NCI-H187 treated with DMSO at 0.1 percent for 48 hours (cell line): Measurements from ENCODE around the gene CDKN2B-AS1.

Source experiments
- DNase-seq: peaks from one replicate; lab custom pipeline; 2025; lab: John Stamatoyannopoulos, UW

The CDKN2B-AS1 gene

DNA sequence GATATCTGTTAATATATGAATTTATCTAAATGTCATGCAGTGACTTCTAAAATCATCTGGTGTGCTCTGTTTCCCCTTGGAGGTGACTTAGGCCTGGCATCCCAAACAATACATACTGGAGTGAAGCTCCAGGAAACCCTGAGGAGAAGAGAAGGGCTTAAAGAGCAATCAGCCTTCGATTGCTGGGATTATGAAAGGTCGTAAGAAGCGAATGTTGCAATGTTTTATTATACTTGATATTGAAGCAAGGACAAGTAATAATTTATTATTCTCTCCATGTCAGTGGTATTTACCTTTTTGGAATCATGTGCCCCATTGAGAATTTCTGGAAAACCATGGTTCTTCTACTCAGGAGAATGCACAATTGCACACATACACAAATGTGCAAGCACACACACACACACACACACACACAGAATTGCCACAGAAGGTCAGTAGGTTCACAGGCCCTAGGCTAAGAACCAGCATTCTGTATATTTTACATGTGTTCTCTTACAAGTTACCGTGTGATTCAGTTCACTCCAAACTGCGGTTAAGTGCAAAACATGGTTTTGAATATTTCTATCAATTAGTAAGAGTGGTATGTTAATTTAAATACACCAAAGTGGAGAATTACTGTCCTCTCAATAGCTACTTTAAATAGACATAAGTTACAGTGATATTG lies 93.6 kb downstream of the CDKN2B-AS1 start:
- DNase-seq: no peak

DNA sequence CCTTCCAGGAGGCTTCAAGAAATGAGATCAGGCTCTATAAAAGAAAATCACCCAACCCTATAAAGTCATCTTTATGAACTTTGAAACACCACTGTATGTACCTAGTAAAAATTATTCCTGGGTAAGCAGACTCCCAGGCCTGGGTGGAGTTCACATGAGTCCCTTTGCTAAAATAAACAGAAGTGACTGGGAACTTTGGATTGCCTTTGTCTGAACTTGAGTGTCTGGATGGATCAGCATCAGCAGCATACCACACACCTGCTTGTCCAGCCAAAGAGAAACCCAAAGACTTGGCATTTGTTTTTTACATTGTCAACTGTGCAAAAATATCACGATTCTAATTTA lies 94.1 kb downstream of the CDKN2B-AS1 start:
- no peak for DNase-seq

DNA sequence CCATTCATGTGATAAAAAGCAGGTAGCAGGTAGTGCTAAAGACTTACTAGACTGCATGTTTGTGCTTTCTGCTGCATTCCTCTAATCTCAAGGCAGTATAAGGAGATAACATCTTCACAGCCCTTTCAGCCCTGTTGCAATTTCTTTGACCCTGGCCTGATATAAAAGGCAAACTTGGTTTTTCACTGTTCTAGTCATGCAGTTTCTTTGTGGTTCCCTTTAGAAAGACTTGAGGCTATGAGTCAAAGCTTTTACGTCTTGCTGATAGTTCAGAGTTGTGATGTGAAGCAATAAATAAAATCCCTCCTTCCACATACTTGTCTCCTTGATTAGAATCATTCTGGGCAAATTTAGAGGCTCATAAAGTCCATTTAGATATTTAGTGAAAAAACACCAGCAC lies 103.1 kb downstream of the CDKN2B-AS1 start:
- no peak for DNase-seq

DNA sequence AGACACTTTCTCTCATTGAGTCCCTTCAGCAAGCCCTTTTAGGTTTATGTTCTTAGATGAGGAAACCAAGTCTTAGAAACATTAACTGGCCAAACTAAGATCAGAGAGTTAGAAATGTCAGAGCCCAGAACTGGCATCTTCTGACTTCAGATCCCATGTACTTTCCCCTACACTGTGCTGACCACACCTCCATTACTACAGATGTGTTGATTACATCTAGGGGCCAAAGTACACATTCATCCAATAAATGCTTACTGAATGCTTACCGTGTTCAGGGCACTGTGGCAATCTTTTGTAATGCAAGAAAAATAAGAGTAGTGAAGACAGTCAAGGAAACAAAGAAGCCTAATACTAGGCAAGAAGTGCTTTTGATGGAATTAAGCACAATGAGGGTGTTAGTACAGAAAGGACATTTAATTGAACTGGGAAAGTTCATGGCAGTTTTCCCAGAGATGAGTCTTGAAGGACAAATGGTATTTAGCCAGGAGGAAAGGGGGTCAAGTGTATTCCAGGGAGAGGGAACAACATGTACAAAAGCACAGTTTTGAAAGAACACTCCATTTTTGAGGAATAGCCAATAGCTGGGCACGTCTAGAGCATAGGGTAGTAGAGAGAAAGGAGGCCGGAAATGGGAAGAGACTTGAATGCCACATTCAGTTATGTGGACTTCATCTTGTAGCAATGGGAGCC lies 104.2 kb downstream of the CDKN2B-AS1 start:
- DNase-seq: no peak

DNA sequence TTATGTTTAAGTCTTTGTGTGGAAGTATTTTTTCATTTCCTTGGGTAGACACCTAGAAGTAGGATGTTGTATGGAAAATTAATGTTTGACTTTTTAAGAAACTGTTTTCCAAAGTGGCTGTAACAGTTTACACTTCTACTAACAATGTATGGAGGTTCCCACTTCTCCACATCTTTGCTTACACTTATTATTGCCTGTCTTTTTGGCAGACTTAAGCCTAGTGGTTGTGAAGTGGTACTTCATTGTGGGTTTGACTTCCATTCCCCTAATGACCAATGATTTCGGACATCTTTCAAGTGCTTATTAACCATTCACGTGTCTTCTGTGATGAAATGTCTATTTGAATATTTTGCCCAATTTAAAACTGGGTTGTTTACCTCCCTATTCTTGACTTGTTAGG lies 106.0 kb downstream of the CDKN2B-AS1 start:
- no peak for DNase-seq

DNA sequence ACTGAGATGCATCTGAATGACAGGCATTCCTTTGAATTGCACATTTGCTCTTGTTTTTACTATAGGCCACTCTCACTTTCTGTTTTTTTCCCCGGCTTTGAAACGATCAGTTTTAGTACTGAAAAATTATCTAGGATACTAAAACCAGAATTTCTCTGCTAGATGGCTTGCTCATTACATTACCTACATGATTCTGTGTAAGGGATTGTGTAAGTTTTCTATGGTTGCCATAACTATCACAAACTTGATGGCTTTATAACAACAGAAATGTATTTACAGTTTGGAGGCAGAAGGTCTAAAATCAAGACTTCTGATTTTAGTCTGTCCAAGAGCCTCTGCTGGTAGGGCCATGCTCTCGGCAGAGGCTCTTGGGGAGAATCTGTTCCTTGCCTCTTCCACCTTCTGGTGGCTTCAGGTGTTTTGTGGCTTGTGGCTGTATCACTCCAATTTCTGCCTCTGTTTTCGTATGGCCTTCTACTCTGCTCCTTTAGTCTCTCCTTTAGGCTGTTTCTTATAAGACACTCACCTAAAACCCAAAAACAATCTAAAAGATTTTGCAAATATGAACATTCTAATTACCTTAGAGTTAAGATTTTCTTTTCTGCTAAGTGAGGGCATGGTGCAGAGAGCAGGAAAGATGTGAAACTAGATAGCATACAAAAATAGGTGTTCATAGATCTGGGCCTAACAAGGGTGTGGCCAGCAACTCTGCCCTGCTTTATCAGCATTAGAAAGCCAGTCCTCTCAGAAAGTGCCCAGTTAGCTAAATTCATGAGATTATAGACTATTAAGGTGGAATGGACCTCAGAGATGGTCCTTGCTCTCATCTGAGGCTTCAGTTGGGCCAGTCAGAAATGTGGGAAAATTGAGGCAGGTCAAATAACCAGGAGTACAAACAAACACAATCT lies 107.8 kb downstream of the CDKN2B-AS1 start:
- DNase-seq: no peak

DNA sequence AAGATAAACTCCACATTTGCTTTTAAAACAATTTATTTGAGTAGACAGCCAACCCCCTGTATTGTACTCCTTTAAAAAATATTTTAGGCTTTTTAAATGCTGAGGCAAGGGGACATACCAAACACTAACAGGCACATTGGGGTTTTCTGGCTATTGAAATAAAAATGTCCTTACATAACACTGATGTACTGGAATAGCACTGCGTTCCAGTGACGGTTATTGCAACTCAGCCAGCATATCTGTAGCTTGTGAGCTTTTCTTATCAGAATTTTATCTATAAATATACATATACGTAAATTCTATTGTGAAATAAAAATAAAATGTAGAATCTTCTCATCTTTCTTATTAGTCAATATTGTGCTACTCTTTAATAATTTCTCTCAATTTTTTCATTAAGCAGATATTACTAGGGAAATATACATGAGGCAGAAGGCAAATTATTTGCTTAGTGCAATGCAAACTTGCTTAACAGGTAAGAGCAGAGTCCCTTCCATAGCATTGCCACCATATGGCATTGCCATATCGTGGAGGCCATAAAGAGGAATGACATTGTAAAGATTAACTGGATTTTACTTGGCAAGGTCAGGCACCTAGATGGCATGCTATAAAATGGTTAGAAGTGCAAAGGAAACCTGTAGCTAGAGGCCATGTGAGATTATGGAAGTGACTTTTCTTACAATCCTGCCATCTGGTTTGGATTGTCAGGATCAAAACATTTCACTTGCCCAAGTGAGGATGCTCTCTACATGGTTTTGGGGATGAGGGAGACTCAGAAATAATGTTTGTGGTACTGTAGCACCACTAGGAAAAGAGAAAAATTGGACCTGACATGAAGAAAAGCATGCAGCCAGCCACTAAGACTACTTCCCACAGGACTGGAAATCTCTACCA lies 109.3 kb downstream of the CDKN2B-AS1 start:
- DNase-seq: no peak

DNA sequence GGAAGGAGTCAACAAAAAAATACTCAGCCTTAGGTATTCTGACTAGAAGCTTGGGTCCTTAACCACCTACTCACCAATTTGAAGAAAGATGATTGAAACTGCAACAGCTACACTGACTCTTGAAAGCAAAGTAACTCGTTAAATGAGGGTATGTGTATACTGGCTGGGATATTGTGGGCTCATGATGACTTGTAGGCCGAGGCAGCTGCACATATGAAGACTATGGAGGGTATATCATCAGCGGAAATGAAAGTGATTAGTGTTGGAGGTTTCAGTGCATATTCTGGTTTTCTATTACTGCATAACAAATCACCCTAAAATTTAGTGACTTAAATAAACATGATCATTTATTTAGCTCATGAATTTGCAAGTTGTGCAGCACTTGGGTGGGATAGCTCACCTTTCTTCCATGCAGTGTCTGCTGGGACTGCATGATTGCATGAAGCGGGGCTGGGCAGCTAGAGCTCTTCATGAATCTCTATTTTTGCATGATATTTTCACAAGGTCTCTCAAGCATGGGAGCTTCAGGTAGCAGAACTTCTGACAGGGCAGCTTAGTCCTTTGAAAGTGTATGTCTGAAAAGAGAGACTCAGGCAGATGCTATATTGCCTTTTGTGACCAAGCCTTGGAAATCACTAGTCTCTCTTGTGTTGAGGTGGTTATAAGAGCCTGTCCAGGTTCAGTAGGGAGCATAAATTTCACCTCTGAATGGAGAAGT lies 110.6 kb downstream of the CDKN2B-AS1 start:
- DNase-seq: no peak

DNA sequence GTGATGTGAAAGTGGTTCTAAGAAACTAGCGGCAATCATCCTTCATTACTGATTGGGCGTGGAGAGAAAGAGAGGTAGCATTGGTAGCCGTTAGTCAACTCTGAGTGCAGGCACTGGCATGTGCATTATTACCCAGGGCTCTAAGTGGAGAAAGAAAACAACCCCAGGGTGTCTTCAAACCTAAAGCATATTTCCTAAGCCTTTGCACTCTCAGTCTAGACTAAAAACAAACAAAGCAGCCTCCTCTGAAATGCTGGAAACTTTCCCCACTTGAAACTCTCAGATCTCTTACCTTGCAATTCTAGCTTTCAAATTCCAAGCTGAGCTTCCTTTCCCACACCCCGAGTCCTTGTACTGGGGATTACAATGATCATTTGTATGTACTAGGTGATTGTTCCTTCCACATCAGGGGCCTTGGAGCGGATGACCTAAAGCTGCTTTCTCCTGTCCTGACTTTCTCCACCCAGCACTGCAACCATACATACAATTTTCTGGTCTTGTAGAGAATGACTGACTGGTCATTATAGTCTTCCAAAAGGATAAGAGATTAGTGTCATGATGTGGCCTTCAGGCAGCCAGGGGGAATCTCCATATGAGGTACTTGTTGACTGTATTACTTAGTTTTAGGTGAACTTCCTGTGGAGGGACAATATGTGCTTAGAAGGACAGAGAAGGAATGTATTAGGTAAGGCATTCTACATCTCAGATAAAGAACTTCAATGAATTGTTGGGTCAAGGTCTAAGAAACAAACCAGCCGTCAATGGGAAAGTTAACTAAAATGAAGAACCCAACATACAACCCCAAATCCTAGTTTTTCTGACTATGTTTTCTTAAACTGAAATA lies 112.8 kb downstream of the CDKN2B-AS1 start:
- no peak for DNase-seq

DNA sequence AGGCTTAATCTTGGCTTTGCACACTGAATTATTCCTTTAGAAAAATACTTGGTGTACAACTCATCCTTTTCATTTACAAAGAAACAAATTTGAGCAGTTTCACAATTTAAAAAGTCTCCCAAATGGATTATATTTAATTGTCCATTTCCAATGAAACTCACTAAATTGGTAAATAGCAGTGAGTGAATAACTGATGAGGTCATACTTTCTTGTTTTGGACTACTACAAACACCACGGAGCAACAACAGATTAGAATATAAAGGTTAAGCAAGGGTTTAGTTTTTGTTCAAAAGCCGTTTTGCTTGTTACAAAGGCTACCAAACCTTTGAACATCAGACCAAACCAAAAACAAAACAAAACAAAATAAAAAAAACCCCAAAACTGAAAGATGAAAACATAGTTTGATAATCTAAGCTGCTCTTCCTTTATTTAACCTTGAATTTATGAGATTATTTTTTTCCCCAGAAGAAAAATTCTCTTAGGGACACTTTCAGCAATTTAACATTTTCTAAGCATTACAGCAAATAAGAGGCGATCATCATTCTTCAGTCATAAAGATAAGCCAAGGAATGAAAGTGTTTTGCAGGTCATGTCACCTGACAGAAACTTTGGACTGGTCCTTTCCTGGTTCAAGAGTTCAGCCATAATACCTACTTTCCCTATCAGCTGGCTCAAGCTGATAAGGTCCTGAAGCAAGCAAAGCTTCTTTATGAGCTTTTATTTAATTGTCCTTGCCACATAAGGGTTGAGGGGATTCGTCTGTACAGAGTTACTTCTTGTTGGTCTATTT lies 114.2 kb downstream of the CDKN2B-AS1 start:
- no peak for DNase-seq

DNA sequence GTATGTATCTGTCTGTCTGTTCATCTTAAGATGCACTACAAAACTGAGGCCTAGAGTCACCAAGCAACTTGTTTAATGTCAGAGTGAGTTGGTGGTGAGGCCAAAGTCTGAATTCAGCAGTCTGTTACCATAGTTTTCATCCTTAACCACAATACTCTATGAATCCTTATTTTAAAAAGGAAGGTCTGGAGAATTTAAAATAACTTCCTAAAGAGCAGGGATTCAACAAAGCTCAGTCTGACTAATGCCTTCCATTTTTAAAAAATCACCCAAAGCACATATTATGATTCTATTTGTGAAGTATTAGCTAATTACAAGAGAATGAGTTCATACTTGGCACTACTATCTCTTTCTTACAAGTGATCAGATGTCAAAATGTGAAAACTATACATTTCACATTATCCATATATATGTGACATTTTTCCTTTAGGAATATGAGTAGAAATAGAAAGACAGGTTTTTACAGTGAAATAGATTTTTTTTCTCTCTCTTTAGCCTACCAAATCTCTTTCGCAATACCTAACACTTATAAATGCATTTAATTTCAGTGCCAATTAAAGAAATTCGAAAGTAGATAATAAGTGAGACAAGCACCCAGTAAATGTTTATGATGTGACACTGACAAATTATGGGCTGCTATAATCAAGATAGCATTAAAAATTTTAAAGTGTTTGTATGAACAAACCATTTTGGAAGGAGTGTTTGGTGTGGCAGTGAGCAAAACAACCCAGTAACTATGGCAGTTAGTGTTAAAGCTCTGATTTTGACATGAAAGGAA lies 116.8 kb downstream of the CDKN2B-AS1 start:
- DNase-seq: no peak

DNA sequence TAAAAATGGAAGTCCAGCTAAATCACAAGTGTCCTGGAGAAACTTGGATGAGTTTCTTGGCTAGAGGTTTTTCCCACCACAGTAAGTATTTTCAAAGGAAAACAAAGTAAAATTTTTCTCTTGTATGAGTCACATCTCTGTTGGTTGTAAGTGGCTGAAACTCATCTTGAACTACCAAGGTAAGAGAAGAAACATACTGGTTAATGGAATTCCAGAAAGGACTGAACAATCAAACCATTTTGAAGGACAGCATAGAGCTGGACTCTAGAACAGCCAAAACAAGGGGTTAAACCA lies 117.3 kb downstream of the CDKN2B-AS1 start:
- no peak for DNase-seq

DNA sequence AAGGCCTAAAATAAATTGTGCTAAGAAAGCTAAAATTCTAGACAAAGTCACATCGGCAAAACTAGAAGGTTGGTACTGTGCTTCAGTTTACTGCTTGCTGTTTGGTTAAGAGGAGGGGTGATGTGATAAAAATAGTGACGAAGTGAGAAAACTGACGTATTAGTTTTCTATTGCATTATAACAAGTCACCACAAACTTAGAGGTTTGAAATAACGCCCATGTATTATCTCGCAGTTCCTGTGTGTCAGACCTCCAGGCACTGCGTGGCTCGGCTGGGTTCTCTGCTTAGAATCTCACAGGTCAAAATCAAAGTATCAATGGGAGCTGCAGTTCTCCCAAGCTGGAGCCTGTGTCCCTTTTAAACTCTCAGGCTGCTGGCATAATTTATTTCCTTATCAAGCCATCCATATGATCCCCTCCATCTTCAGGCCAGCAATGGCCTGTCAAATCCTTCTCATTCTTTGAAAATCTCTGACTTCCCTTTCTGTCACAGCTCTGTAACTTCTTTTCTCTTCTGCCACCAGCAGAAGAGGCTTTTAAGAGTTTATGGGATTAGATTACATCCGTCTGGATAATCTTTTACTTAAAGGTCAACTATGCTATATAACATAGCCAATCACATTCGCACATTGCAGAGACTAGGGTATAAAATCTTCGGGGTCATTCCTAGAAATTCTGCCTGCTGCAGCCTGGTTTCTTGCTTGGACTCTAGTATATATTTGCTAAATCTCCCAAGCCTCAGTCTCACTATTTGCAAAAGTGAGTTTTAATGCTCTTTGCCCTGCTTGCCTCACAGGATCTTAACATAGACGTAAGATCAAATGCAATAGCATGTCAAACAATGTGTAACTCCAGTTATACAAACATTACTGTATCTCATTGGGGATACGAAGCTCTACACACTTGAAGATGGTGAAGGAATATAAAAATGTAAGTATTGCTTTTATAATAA lies 118.6 kb downstream of the CDKN2B-AS1 start:
- DNase-seq: no peak

DNA sequence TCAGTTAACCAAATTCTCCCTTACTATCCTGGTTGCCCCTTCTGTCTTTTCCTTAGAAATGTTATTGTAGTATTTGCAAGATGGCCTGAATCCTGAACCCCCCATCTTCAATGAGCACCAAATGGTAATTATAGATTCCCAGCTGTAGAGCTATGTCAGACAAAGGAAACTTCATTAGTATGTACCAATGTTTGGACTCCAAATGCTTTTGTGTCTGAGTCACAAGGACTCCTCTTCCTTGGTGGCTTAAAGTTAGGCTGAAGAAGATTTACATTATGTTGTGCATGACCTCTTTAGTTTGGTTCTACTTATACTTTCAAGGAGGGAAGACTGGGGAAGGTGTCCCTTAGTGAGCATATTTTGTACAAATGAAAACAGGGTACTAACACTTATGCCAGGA lies 120.4 kb downstream of the CDKN2B-AS1 start:
- no peak for DNase-seq

DNA sequence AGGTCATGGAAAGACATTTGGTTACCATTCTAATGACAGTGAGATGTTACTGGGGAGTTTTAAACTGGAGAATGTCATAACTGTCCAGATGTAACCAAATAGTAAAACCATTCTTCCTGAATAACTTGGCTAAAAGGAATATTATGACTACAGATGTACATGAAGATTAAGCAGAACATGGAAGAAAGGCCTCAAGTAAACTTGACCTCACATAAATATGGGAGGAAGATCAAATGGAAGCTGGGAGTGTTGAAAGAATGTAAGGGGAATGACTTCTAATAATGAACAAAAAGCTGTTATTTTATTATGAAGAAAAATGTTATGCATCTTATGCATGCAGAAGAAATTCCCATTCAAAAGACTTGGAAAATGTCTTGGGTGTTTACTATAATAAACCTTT lies 122.2 kb downstream of the CDKN2B-AS1 start:
- DNase-seq: no peak

DNA sequence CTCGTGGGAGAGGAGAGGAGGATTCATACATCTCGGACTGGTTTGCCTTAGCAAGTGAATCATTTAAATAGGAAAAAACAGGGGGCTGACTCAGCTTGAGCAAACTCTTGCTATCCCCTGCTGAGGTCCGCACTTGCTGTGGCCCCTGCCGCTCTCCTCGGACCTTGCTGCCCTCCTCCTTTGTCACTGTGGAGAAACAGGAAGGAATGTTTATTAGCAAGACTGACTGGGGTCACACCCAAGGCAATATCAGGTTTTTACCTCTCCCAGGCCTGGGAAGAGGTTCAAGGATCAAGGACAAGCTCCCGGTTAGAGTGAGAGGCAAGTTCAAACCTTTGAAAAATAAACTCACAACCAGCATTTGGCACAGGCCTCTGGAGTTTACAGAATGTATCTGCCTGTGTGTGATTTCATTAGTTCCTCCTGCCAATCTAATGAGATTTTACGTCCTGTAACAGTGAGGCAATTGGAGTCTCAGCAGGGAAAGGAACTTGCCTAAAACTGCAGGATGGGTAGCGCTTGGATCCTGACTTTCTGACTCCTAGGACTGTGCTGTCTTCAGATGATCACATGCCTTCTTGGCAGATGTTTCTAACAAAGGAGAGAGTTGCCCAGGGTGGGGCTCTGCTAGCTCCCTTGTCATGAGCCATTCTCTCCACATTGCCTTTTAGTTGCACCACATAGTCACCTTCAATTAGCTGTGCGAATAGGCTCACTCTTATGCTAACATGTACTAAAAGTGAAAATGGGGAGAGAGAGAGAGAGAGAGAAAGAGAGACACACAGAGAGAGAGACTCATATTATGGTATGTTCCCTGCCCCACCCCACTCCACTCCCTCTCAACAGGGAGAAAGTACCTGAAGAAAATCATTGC lies 123.2 kb downstream of the CDKN2B-AS1 start:
- DNase-seq: no peak
